Caco-2 (cell line): ENCODE measurements around the gene ACAP3. TPM values are rescaled to one million over a fixed set of nuclear protein-coding genes. Genes with fewer than 3 reads are reported as not detected.
A peak's percentile ranks its signal among the peaks of the same experiment; 100 is the strongest.

Source experiments
- BruUV-seq: library from RNA; stranded (reverse); fragments of 400-500 nt; replicated peaks from 2 replicates; lab custom pipeline; 2021; lab: Mats Ljungman, UMichigan
- CTCF ChIA-PET: fragments of 300-600 bp; sonication (Branson Sonifier 250); formaldehyde crosslinking; loops from one replicate; lab custom pipeline; 2022; ENCODE audit warnings: antibody characterized with exemption; lab: Charles Lee
- POLR2A ChIA-PET: fragments of 300-600 bp; sonication (Branson Sonifier 250); formaldehyde crosslinking; loops from one replicate; lab custom pipeline; 2022; ENCODE audit warnings: antibody characterized with exemption; lab: Charles Lee
- DNase-seq, 2 experiments: peaks; one replicate each; pipeline versions ENCODE4 v3.0.0 to v3.0.0-alpha.2; 2020 to 2022
- H3K27me3 ChIP-seq: replicated peaks from 2 replicates; pipeline ENCODE4 v1.6.0; 2011; ENCODE audit warnings: low read length; ENCODE audit not compliant: control insufficient read depth, insufficient read depth
- H3K36me3 ChIP-seq: 2 replicates; pipeline ENCODE4 v1.5.1; 2011; ENCODE audit warnings: low read length; ENCODE audit not compliant: control insufficient read depth, insufficient read depth
- H3K4me1 ChIP-seq: fragments of 250-450 bp; sonication (Bioruptor Pico); 2 replicates; pipeline ENCODE4 v1.5.1; 2020; ENCODE audit warnings: mild to moderate bottlenecking
- H3K4me3 ChIP-seq: 2 replicates; pipeline ENCODE4 v1.5.1; 2011; ENCODE audit warnings: low read depth, mild to moderate bottlenecking, control low read depth, low read length
- H3K9me3 ChIP-seq: fragments of 250-450 bp; sonication (Bioruptor Pico); 2 replicates; pipeline ENCODE4 v1.5.1; 2020; ENCODE audit warnings: mild to moderate bottlenecking, moderate library complexity
- H3K27ac Mint-ChIP-seq: one replicate; pipeline ENCODE4 v1.8.0; 2022; ENCODE audit warnings: mixed read lengths; ENCODE audit not compliant: unreplicated experiment
- H3K27me3 Mint-ChIP-seq: one replicate; pipeline ENCODE4 v1.8.0; 2022; ENCODE audit warnings: mixed read lengths; ENCODE audit not compliant: insufficient read depth, unreplicated experiment
- H3K36me3 Mint-ChIP-seq: one replicate; pipeline ENCODE4 v1.8.0; 2022; ENCODE audit warnings: mild to moderate bottlenecking, mixed read lengths; ENCODE audit not compliant: insufficient read depth, unreplicated experiment
- H3K4me1 Mint-ChIP-seq: one replicate; pipeline ENCODE4 v1.8.0; 2022; ENCODE audit warnings: low read depth, mixed read lengths; ENCODE audit not compliant: unreplicated experiment
- H3K4me3 Mint-ChIP-seq: one replicate; pipeline ENCODE4 v1.8.0; 2022; ENCODE audit warnings: mild to moderate bottlenecking, moderate library complexity, mixed read lengths; ENCODE audit not compliant: unreplicated experiment
- H3K9me3 Mint-ChIP-seq: one replicate; pipeline ENCODE4 v1.8.0; 2022; ENCODE audit warnings: mixed read lengths; ENCODE audit not compliant: unreplicated experiment
- CTCF ChIP-seq, 2 experiments: fragments of 200-600 bp in 1 of 2; IDR thresholded peaks; 1 replicate in 1 of 2; 2 replicates in 1 of 2; pipeline versions ENCODE4 v1.5.1 to v1.8.0; 2011 to 2022; ENCODE audit warnings: antibody characterized with exemption in 1 of 2, control low read depth in 1 of 2, inconsistent platforms in 1 of 2, low read depth in 1 of 2, low read length in 1 of 2, mild to moderate bottlenecking in 1 of 2, moderate library complexity in 1 of 2; ENCODE audit not compliant: insufficient read depth in 1 of 2, severe bottlenecking in 1 of 2, unreplicated experiment in 1 of 2
- intact Hi-C: fragments of 100-400 bp; cut with micrococcal nuclease; formaldehyde crosslinking; loops from one replicate; pipeline ENCODE4 v1.10.0; 2022; ENCODE audit not compliant: unreplicated experiment
- total RNA-seq: library from RNA; stranded (reverse); gene quantifications from 2 replicates; pipeline ENCODE4 v1.2.3, GENCODE V29; 2022

The ACAP3 gene
- total RNA-seq, 1 experiment from 2014 or later: 46.6 TPM

DNA sequence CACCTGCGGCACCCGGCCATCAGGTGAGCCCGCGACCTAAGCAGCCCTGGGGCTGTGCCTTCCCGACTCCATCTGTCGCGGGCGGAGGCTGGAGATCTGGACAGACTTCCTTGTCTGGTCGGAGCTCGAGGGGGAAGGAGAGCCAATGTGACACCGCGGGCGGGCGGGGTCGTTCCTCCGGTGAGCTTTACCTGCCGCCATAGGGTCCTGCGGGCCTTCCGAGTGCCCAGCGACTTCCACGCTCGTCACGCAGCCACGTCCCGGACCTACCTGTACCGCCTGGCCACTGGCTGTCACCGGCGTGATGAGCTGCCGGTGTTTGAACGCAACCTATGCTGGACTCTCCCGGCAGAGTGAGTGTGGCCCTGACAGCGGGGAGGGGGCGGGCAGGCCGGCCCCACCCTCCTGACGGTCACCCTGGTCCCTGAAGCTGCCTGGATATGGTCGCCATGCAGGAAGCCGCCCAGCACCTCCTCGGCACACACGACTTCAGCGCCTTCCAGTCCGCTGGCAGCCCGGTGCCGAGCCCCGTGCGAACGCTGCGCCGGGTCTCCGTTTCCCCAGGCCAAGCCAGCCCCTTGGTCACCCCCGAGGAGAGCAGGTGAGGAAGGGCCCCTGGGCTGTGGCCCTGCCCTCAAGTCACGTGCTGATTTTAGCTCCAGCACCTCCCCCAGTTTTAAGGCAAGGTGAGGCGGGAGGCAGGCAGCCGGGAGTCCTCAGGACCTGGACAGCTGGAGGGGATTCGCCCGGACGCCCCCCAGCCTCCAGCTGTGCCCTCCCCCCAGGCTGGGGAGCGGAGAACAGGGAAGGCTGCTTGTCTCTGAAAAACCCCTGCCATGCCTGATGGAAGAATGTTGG is 1.8 kb upstream of the ACAP3 start:
- no peak for DNase-seq
- H3K9me3 ChIP-seq: no peaks in the 10 kb centered on the region
- intact Hi-C loops: no loop called here

GRCh38 chr1:1308756-1309250 is 1.1 kb upstream of the ACAP3 start:
- Histone ChIP-seq H3K36me3 (no peaks in the 10 kb centered on the region), H3K9me3 (no peaks in the 10 kb centered on the region), H3K27me3 (no peaks in the 10 kb centered on the region), H3K4me3 (peak overlapping the region; percentile 89), H3K4me1 (peaks cover 36% of the 10 kb centered on the region)
- POLR2A ChIA-PET: no interaction called here
- TSS peak; percentile 46 for BruUV-seq
- Mint-ChIP-seq H3K9me3 (no peaks in the 10 kb centered on the region), H3K27me3 (no peaks in the 10 kb centered on the region), H3K4me3 (peak overlapping the region; percentile 81), H3K4me1 (no peaks in the 10 kb centered on the region), H3K27ac (no peak overlapping the region), H3K36me3 (peaks cover 32% of the 10 kb centered on the region)
- DNase-seq: peak in 1 of 2 experiments; percentile 44
- no peak for TF ChIP-seq CTCF (IDR thresholded peaks at IDR 0.05; ENCODE audit: insufficient read depth in 1 of 2, low read depth in 1 of 2, low read length in 1 of 2, severe bottlenecking in 1 of 2, unreplicated experiment in 1 of 2)
- intact Hi-C loops: no loop called here
- CTCF ChIA-PET: no interaction called here

More for the DNA sequence above, 1.8 kb upstream of the ACAP3 start:
- ChIA-PET CTCF (interaction anchor here (0.5 kb wide), 1 partner anchor 35 kb away, joined by 3 read pairs; no protein-coding TSS in a partner anchor), POLR2A (no interaction called here)
- no peaks in the 10 kb centered on the region for H3K9me3 Mint-ChIP-seq
- H3K27me3 ChIP-seq: no peaks in the 10 kb centered on the region
- no peaks in the 10 kb centered on the region for H3K4me1 Mint-ChIP-seq
- H3K4me1 ChIP-seq: peaks cover 33% of the 10 kb centered on the region
- H3K4me3 Mint-ChIP-seq: peak overlapping the region; percentile 81
- no peak overlapping the region for H3K27ac Mint-ChIP-seq
- H3K4me3 ChIP-seq: peak overlapping the region; percentile 89
- peaks cover 38% of the 10 kb centered on the region for H3K36me3 Mint-ChIP-seq
- no peaks in the 10 kb centered on the region for H3K27me3 Mint-ChIP-seq
- TF ChIP-seq CTCF (IDR thresholded peaks at IDR 0.05; ENCODE audit: insufficient read depth in 1 of 2, low read depth in 1 of 2, low read length in 1 of 2, severe bottlenecking in 1 of 2, unreplicated experiment in 1 of 2): no peak
- H3K36me3 ChIP-seq: no peaks in the 10 kb centered on the region
- BruUV-seq: no TSS peak

GRCh38 chr1:1307261-1307922 is 338 bp downstream of the ACAP3 start:
- ChIA-PET POLR2A (interaction anchor here (1.0 kb wide), 1 partner anchor 34 kb away, joined by 6 read pairs; the partner anchor contains the start of gene UBE2J2), CTCF (no interaction called here)
- Mint-ChIP-seq H3K9me3 (no peaks in the 10 kb centered on the region), H3K36me3 (peaks cover 17% of the 10 kb centered on the region), H3K27ac (no peak overlapping the region), H3K27me3 (no peaks in the 10 kb centered on the region), H3K4me3 (peak overlapping the region; percentile 81), H3K4me1 (no peaks in the 10 kb centered on the region)
- H3K9me3 ChIP-seq: no peaks in the 10 kb centered on the region
- H3K36me3 ChIP-seq: no peaks in the 10 kb centered on the region
- intact Hi-C loops: no loop called here
- H3K4me3 ChIP-seq: peak overlapping the region; percentile 87
- BruUV-seq: no TSS peak
- H3K4me1 ChIP-seq: peaks cover 36% of the 10 kb centered on the region
- no peak for TF ChIP-seq CTCF (IDR thresholded peaks at IDR 0.05; ENCODE audit: insufficient read depth in 1 of 2, low read depth in 1 of 2, low read length in 1 of 2, severe bottlenecking in 1 of 2, unreplicated experiment in 1 of 2)
- no peaks in the 10 kb centered on the region for H3K27me3 ChIP-seq
- DNase-seq: peak in 1 of 2 experiments; percentile 72
